Middle frontal gyrus (tissue), 1 donor: ENCODE data around the gene SRGAP2.
"Not testable (repeated sequence)": the region's sequence is repeated elsewhere in the genome, so short reads cannot be mapped to it uniquely, and the experiment has no call there.

Source experiments
- DNase-seq: peaks from one replicate; pipeline ENCODE4 v3.0.0-alpha.2; 2015; ENCODE audit warnings: low spot score; ENCODE audit errors: extremely low spot score

The SRGAP2 gene

GRCh38 chr1:206246129-206246886 is 43.0 kb downstream of the SRGAP2 start:
- not testable (repeated sequence) for DNase-seq

- not testable (repeated sequence) for DNase-seq
Measured at GRCh38 chr1:206250953-206251681, 47.8 kb downstream of the SRGAP2 start.

- not testable (repeated sequence) for DNase-seq
Measured at GRCh38 chr1:206252680-206253335, 49.5 kb downstream of the SRGAP2 start.
